Activated naive CD4-positive, alpha-beta T cell treated with anti-CD3 and anti-CD28 coated beads, Interleukin-2, amount 50 U/mL, for 72 hours (primary cell): Measurements from ENCODE around the gene PCDHGA7. TPM values are rescaled to one million over a fixed set of nuclear protein-coding genes. Genes with fewer than 3 reads are reported as not detected.
A peak's percentile ranks its signal among the peaks of the same experiment; 100 is the strongest.
"Not testable (repeated sequence)": the region's sequence is repeated elsewhere in the genome, so short reads cannot be mapped to it uniquely, and the experiment has no call there.

Source experiments
- ATAC-seq, 2 donors: fragments of 150-1000 bp; cut with Tn5 transposase; 2 replicates each; pipeline ENCODE4 v1.10.0; 2021; ENCODE audit warnings: mild to moderate bottlenecking in 2 of 2, moderate library complexity in 2 of 2
- DNase-seq, 2 donors: peaks; one replicate each; pipeline ENCODE4 v3.0.0; 2021 to 2022; ENCODE audit warnings: low spot score in 2 of 2
- H3K27ac Mint-ChIP-seq, 2 donors: one replicate each; pipeline ENCODE4 v1.8.0; 2022; ENCODE audit warnings: mild to moderate bottlenecking in 2 of 2, mixed read lengths in 2 of 2
- H3K36me3 Mint-ChIP-seq, 2 donors: one replicate each; pipeline ENCODE4 v1.8.0; 2022; ENCODE audit warnings: mixed read lengths in 2 of 2
- H3K9me3 Mint-ChIP-seq, 2 donors: one replicate each; pipeline ENCODE4 v1.8.0; 2022; ENCODE audit warnings: mixed read lengths in 2 of 2
- total RNA-seq, 2 donors: library from RNA; stranded (reverse); gene quantifications; one replicate each; pipeline ENCODE4 v1.2.3, GENCODE V29; 2022

The PCDHGA7 gene
- total RNA-seq, 2 donors from 2014 or later, result not detected

- ATAC-seq (no peak), DNase-seq (no peak)
- peaks cover 25 to 29% of the 10 kb centered on the region in 2 donors for H3K9me3 Mint-ChIP-seq
- H3K36me3 Mint-ChIP-seq, result peaks cover 53 to 65% of the 10 kb centered on the region in 2 donors
- peak overlapping the region in 1 of 2 donors; percentile 81 for H3K27ac Mint-ChIP-seq
Measured at GRCh38 chr5:141409598-141410306, 27.2 kb downstream of the PCDHGA7 start.

- Mint-ChIP-seq H3K9me3 (peaks cover 21 to 27% of the 10 kb centered on the region in 2 donors), H3K27ac (no peak overlapping the region), H3K36me3 (peaks cover 57 to 60% of the 10 kb centered on the region in 2 donors)
- no peak for DNase-seq
- no peak for ATAC-seq
Measured at GRCh38 chr5:141411575-141411974, 29.0 kb downstream of the PCDHGA7 start.

GRCh38 chr5:141412854-141413539, 30.5 kb downstream of the PCDHGA7 start, which contains the start of gene PCDHGA10:
PCDHGA10 (plus strand) TSS chr5:141412987; CDS start chr5:141413176, 189 bp downstream.
- ATAC-seq (peak; percentile 66 to 76), DNase-seq (no peak)
- H3K27ac Mint-ChIP-seq, result no peak within 1 kb of the TSS

GRCh38 chr5:141413540-141414069, 31.1 kb downstream of the PCDHGA7 start:
- no peak for ATAC-seq
- no peak for DNase-seq
- H3K9me3 Mint-ChIP-seq, result peaks cover 15 to 32% of the 10 kb centered on the region in 2 donors
- no peak overlapping the region for H3K27ac Mint-ChIP-seq
- peaks cover 52 to 60% of the 10 kb centered on the region in 2 donors for H3K36me3 Mint-ChIP-seq

More at GRCh38 chr5:141412854-141413539, 30.5 kb downstream of the PCDHGA7 start, which contains the start of gene PCDHGA10:
- Mint-ChIP-seq H3K9me3 (peaks cover 17 to 29% of the 10 kb centered on the region in 2 donors), H3K36me3 (peaks cover 52 to 59% of the 10 kb centered on the region in 2 donors)

- peaks cover 12 to 28% of the 10 kb centered on the region in 2 donors for H3K9me3 Mint-ChIP-seq
- H3K27ac Mint-ChIP-seq, DNase-seq, ATAC-seq: not testable (repeated sequence)
- peaks cover 53 to 60% of the 10 kb centered on the region in 2 donors for H3K36me3 Mint-ChIP-seq
Measured at GRCh38 chr5:141414548-141415274, 32.2 kb downstream of the PCDHGA7 start.

- Mint-ChIP-seq H3K9me3 (peaks cover 9 to 23% of the 10 kb centered on the region in 2 donors), H3K36me3 (peaks cover 48 to 59% of the 10 kb centered on the region in 2 donors)
- not testable (repeated sequence) for DNase-seq, ATAC-seq, H3K27ac Mint-ChIP-seq
Measured at GRCh38 chr5:141415275-141415618, 32.7 kb downstream of the PCDHGA7 start.

- DNase-seq, result peak in 1 of 2 donors; percentile 60
- peak; percentile 80 to 81 for ATAC-seq
Measured at GRCh38 chr5:141417494-141418172, 35.1 kb downstream of the PCDHGA7 start, which contains the start of gene PCDHGB7. PCDHGB7 (plus strand) TSS chr5:141417677; CDS start chr5:141417860, 183 bp downstream.

GRCh38 chr5:141419074-141419880, 36.7 kb downstream of the PCDHGA7 start:
- no peak for DNase-seq
- Mint-ChIP-seq H3K36me3 (peaks cover 65 to 68% of the 10 kb centered on the region in 2 donors), H3K27ac (peak overlapping the region in 1 of 2 donors; percentile 57), H3K9me3 (peaks cover 25 to 40% of the 10 kb centered on the region in 2 donors)
- no peak for ATAC-seq

More at GRCh38 chr5:141417494-141418172, 35.1 kb downstream of the PCDHGA7 start, which contains the start of gene PCDHGB7:
- Mint-ChIP-seq H3K36me3 (peaks cover 67 to 75% of the 10 kb centered on the region in 2 donors), H3K27ac (peak within 1 kb of the TSS in 1 of 2 donors; percentile 77), H3K9me3 (peaks cover 20 to 32% of the 10 kb centered on the region in 2 donors)

- Mint-ChIP-seq H3K36me3 (peaks cover 52 to 65% of the 10 kb centered on the region in 2 donors), H3K9me3 (peaks cover 25 to 32% of the 10 kb centered on the region in 2 donors), H3K27ac (peak within 1 kb of the TSS in 1 of 2 donors; percentile 77)
- ATAC-seq (peak; percentile 45 to 56), DNase-seq (peak in 1 of 2 donors; percentile 71)
Measured at GRCh38 chr5:141420855-141421488, 38.4 kb downstream of the PCDHGA7 start, which contains the start of gene PCDHGA11. PCDHGA11 (plus strand) TSS chr5:141421051; CDS start chr5:141421228, 177 bp downstream.

- peaks cover 52 to 70% of the 10 kb centered on the region in 2 donors for H3K36me3 Mint-ChIP-seq
- DNase-seq (no peak), ATAC-seq (no peak)
- H3K9me3 Mint-ChIP-seq, result peaks cover 25 to 33% of the 10 kb centered on the region in 2 donors
- peak overlapping the region in 1 of 2 donors; percentile 36 for H3K27ac Mint-ChIP-seq
Measured at GRCh38 chr5:141421489-141421855, 38.9 kb downstream of the PCDHGA7 start.

GRCh38 chr5:141422742-141423291, 40.3 kb downstream of the PCDHGA7 start:
- Mint-ChIP-seq H3K27ac (no peak overlapping the region), H3K36me3 (peaks cover 50 to 75% of the 10 kb centered on the region in 2 donors), H3K9me3 (peaks cover 29 to 37% of the 10 kb centered on the region in 2 donors)
- ATAC-seq (no peak), DNase-seq (no peak)

- H3K27ac Mint-ChIP-seq, result peak overlapping the region in 1 of 2 donors; percentile 50
- H3K9me3 Mint-ChIP-seq, result peaks cover 34 to 35% of the 10 kb centered on the region in 2 donors
- peaks cover 41 to 68% of the 10 kb centered on the region in 2 donors for H3K36me3 Mint-ChIP-seq
- ATAC-seq (no peak), DNase-seq (no peak)
Measured at GRCh38 chr5:141427783-141428426, 45.4 kb downstream of the PCDHGA7 start.

- Mint-ChIP-seq H3K9me3 (peaks cover 26 to 35% of the 10 kb centered on the region in 2 donors), H3K27ac (peak within 1 kb of the TSS in 1 of 2 donors; percentile 81), H3K36me3 (peaks cover 36 to 66% of the 10 kb centered on the region in 2 donors)
- ATAC-seq, result peak; percentile 48 to 80
- no peak for DNase-seq
Measured at GRCh38 chr5:141430332-141431113, 48.0 kb downstream of the PCDHGA7 start, which contains the start of gene PCDHGA12. PCDHGA12 (plus strand) TSS chr5:141430507; CDS start chr5:141430760, 253 bp downstream.
